ENCODE data around the gene AADACL4. TPM values are rescaled to one million over a fixed set of nuclear protein-coding genes. Genes with fewer than 3 reads are reported as not detected.

The AADACL4 gene
- total RNA-seq, 1 donor from 2014 or later = not detected

GRCh38 chr1:12625276-12625675 is 18.6 kb upstream of the AADACL4 start:
- Histone ChIP-seq H3K27ac (replicated peaks) (no peak overlapping the region), H3K4me3 (no peak overlapping the region), H3K9me3 (replicated peaks) (no peaks in the 10 kb centered on the region), H3K36me3 (no peaks in the 10 kb centered on the region), H3K4me1 (peaks cover 30% of the 10 kb centered on the region), H3K27me3 (ENCODE audit: low read depth) (no peaks in the 10 kb centered on the region)
- no peak for DNase-seq
- no peak for TF ChIP-seq CTCF (IDR thresholded peaks at IDR 0.05; ENCODE audit: borderline replicate concordance)
- intact Hi-C loops (cut with micrococcal nuclease) = loop anchor here (10.0 kb wide), 2 partner anchors 200 to 310 kb away; no protein-coding TSS in a partner anchor

- no peak overlapping the region for H3K4me3 ChIP-seq
- H3K27ac ChIP-seq (replicated peaks) = no peak overlapping the region
Measured at GRCh38 chr1:12626888-12627287, 17.0 kb upstream of the AADACL4 start.

GRCh38 chr1:12627296-12627695 is 16.6 kb upstream of the AADACL4 start:
- DNase-seq = no peak
- intact Hi-C loops (cut with micrococcal nuclease) = loop anchor here (10.0 kb wide), 2 partner anchors 202 to 312 kb away; no protein-coding TSS in a partner anchor
- Histone ChIP-seq H3K4me3 (no peak overlapping the region), H3K4me1 (peaks cover 10% of the 10 kb centered on the region), H3K9me3 (replicated peaks) (no peaks in the 10 kb centered on the region), H3K36me3 (no peaks in the 10 kb centered on the region), H3K27ac (replicated peaks) (no peak overlapping the region), H3K27me3 (ENCODE audit: low read depth) (peaks cover 3% of the 10 kb centered on the region)
- TF ChIP-seq CTCF (IDR thresholded peaks at IDR 0.05; ENCODE audit: borderline replicate concordance) = no peak

More at GRCh38 chr1:12626888-12627287, 17.0 kb upstream of the AADACL4 start:
- intact Hi-C loops (cut with micrococcal nuclease) = loop anchor here (10.0 kb wide), 2 partner anchors 202 to 312 kb away; no protein-coding TSS in a partner anchor
- no peaks in the 10 kb centered on the region for H3K36me3 ChIP-seq
- DNase-seq = no peak
- no peaks in the 10 kb centered on the region for H3K9me3 ChIP-seq (replicated peaks)
- H3K27me3 ChIP-seq (ENCODE audit: low read depth) = peaks cover 3% of the 10 kb centered on the region
- no peak for TF ChIP-seq CTCF (IDR thresholded peaks at IDR 0.05; ENCODE audit: borderline replicate concordance)
- H3K4me1 ChIP-seq = peaks cover 14% of the 10 kb centered on the region

GRCh38 chr1:12629511-12629956 is 14.4 kb upstream of the AADACL4 start:
- Histone ChIP-seq H3K9me3 (replicated peaks) (no peaks in the 10 kb centered on the region), H3K4me3 (no peak overlapping the region), H3K27ac (replicated peaks) (no peak overlapping the region), H3K36me3 (no peaks in the 10 kb centered on the region), H3K4me1 (peaks cover 6% of the 10 kb centered on the region), H3K27me3 (ENCODE audit: low read depth) (peaks cover 3% of the 10 kb centered on the region)
- TF ChIP-seq CTCF (IDR thresholded peaks at IDR 0.05; ENCODE audit: borderline replicate concordance) = no peak
- no peak for DNase-seq
- intact Hi-C loops (cut with micrococcal nuclease) = loop anchor here (10.0 kb wide), 2 partner anchors 205 to 315 kb away; no protein-coding TSS in a partner anchor

GRCh38 chr1:12629985-12630760 is 13.7 kb upstream of the AADACL4 start:
- H3K36me3 ChIP-seq = no peaks in the 10 kb centered on the region
- TF ChIP-seq CTCF (IDR thresholded peaks at IDR 0.05; ENCODE audit: borderline replicate concordance) = no peak
- no peak overlapping the region for H3K4me3 ChIP-seq
- no peak overlapping the region for H3K27ac ChIP-seq (replicated peaks)
- intact Hi-C loops (cut with micrococcal nuclease) = loop anchor here (10.0 kb wide), 2 partner anchors 205 to 315 kb away; no protein-coding TSS in a partner anchor
- peaks cover 13% of the 10 kb centered on the region for H3K4me1 ChIP-seq
- no peak for DNase-seq
- no peaks in the 10 kb centered on the region for H3K9me3 ChIP-seq (replicated peaks)
- peaks cover 3% of the 10 kb centered on the region for H3K27me3 ChIP-seq (ENCODE audit: low read depth)

Measured in left ventricle myocardium inferior (tissue), 1 donor.